Stimulated activated CD8-positive, alpha-beta memory T cell treated with anti-CD3 and anti-CD28 coated beads, Interleukin-15, amount 100 ng/mL, for 24 hours (primary cell): ENCODE measurements around the gene FAM186B.

Experiments
- DNase-seq: peaks from one replicate; pipeline ENCODE4 v3.0.0-alpha.2; 2020; ENCODE audit warnings: low read depth

The FAM186B gene

DNA sequence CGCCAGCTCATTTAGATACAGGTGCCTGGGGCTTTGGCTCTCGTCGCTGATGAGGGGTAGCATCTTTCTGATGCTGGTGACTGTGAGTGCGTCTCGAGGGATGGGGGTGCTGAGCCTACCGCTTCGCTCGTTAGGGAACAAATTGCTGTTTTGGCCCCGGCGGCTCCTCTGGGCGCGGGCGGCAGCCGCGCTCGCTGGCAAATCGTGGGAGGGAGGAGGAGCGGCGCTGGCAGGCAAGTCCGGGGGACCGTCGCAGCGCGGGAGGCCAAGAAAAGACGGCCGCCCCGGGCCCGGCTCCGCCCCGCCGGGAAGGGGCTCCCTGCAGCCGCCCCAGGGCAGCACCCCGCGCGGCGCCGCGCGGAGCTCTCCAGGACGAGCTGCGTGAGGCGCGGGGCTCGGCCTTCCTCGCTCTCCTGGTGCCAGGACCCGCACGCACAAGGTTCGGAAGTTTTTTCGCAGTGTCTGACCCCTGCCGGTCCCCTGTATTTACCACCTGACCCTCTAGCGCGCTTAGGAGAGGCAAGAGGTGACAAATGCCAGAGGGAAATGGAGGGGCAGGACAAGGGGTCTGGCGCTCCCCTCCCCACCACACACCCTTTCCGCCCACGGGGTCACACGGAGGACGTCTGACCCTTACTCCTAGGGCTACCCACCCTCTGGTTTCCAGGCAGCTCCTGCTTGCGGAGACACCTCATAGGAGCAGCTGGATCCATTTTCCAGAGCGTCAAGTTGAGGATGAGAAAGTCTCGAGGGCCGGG is 67.5 kb downstream of the FAM186B start:
- no peak for DNase-seq
